K562 (cell line): ENCODE results near the gene CRACR2B. TPM values are rescaled to one million over a fixed set of nuclear protein-coding genes. Genes with fewer than 3 reads are reported as not detected.

Experiments used
- ATAC-seq: fragments of 200-7000 bp; cut with Tn5 transposase; 3 replicates; pipeline ENCODE4 v1.9.1; 2020; ENCODE audit warnings: moderate library complexity
- BruUV-seq: library from RNA; stranded (reverse); fragments of 400-500 nt; replicated peaks from 2 replicates; lab custom pipeline; 2021; lab: Mats Ljungman, UMichigan
- CTCF ChIA-PET: fragments of 300-600 bp; formaldehyde crosslinking; extraction: SDS; loops from one replicate; lab custom pipeline; 2021; ENCODE audit warnings: low intra/inter-chr PET ratio; lab: Yijun Ruan, JAX
- POLR2A ChIA-PET: fragments of 300-600, 350-650 bp; sonication (Branson Sonifier 250); formaldehyde crosslinking; extraction: SDS; loops from one replicate; lab custom pipeline; 2021; ENCODE audit warnings: antibody characterized with exemption, inconsistent platforms; lab: Yijun Ruan, JAX
- DNase-seq, 4 experiments: peaks; one replicate each; pipeline versions ENCODE4 v3.0.0 to v3.0.0-alpha.2; 2011 to 2018; ENCODE audit warnings: low spot score in 3 of 4, mixed read lengths in 3 of 4; ENCODE audit errors: extremely low read depth in 1 of 4
- FAIRE-seq: peaks from 2 replicates; lab custom pipeline; 2011; peaks lifted over from hg19 to GRCh38; lab: Jason Lieb, UNC
- H2AFZ ChIP-seq: 2 replicates; pipeline ENCODE4 v1.6.0; 2011; ENCODE audit warnings: low read depth, low read length, control low read depth, inconsistent platforms
- H3K27ac ChIP-seq: fragments of 200-600 bp; 3 replicates; pipeline ENCODE4 v1.8.0; 2011; ENCODE audit warnings: low read depth, mild to moderate bottlenecking, control low read depth, inconsistent platforms, low read length, moderate library complexity, mixed read lengths; ENCODE audit errors: extremely low read depth
- H3K27me3 ChIP-seq, 2 experiments: fragments of 300-600 bp in 1 of 2; 2 replicates in 1 of 2; 3 replicates in 1 of 2; pipeline versions ENCODE4 v1.6.0 to v1.8.0; 2011; ENCODE audit warnings: inconsistent platforms in 2 of 2, low read length in 2 of 2, mild to moderate bottlenecking in 1 of 2, mixed read lengths in 1 of 2, moderate library complexity in 1 of 2; ENCODE audit not compliant: control insufficient read depth in 2 of 2, insufficient read depth in 2 of 2
- H3K36me3 ChIP-seq: fragments of 300-600 bp; 3 replicates; pipeline ENCODE4 v1.8.0; 2011; ENCODE audit warnings: mild to moderate bottlenecking, low read length, inconsistent platforms; ENCODE audit not compliant: control insufficient read depth, insufficient read depth
- H3K4me1 ChIP-seq, 2 experiments: fragments of 200-600 bp in 1 of 2; replicated peaks in 1 of 2; 2 replicates in 1 of 2; 3 replicates in 1 of 2; pipeline versions ENCODE4 v1.5.1 to v1.8.0; 2011; ENCODE audit warnings: inconsistent platforms in 2 of 2, low read length in 2 of 2, mild to moderate bottlenecking in 1 of 2, mixed read lengths in 1 of 2, moderate library complexity in 1 of 2; ENCODE audit not compliant: control insufficient read depth in 2 of 2, insufficient read depth in 2 of 2
- H3K4me2 ChIP-seq: 2 replicates; pipeline ENCODE4 v1.6.1; 2011; ENCODE audit warnings: low read length, control low read depth, inconsistent platforms, mixed read lengths; ENCODE audit not compliant: insufficient read depth
- H3K4me3 ChIP-seq: fragments of 200-600 bp; sonication (generic), shearing (Covaris generic); 2 replicates; pipeline ENCODE4 v1.5.1; 2016; ENCODE audit warnings: control low read depth, inconsistent platforms
- H3K79me2 ChIP-seq: fragments of 200-600 bp; 3 replicates; pipeline ENCODE4 v1.8.0; 2011; ENCODE audit warnings: low read length, inconsistent platforms; ENCODE audit not compliant: control insufficient read depth, insufficient read depth
- H3K9ac ChIP-seq, 2 experiments: 2 replicates each; pipeline versions ENCODE4 v1.6.0 to v1.6.1; 2011; ENCODE audit warnings: low read depth in 2 of 2, low read length in 2 of 2, control low read depth in 1 of 2, inconsistent platforms in 1 of 2, mild to moderate bottlenecking in 1 of 2, mixed read lengths in 1 of 2; ENCODE audit not compliant: insufficient read depth in 1 of 2
- H3K9me1 ChIP-seq: one replicate; pipeline ENCODE4 v1.6.0; 2011; ENCODE audit warnings: inconsistent platforms, mild to moderate bottlenecking, low read length, moderate library complexity; ENCODE audit not compliant: control insufficient read depth, insufficient read depth
- H3K9me3 ChIP-seq: replicated peaks from 2 replicates; pipeline ENCODE4 v1.5.1; 2011; ENCODE audit warnings: low read depth, low read length, inconsistent platforms; ENCODE audit not compliant: control insufficient read depth, insufficient read depth
- H4K20me1 ChIP-seq: replicated peaks from 2 replicates; pipeline ENCODE4 v1.6.1; 2011; ENCODE audit warnings: low read length, inconsistent platforms, mixed read lengths; ENCODE audit not compliant: control insufficient read depth, insufficient read depth
- FOXA3 ChIP-seq, 2 experiments: fragments of 450-650 bp in 1 of 2; sonication (generic) in 1 of 2; formaldehyde crosslinking; IDR thresholded peaks in 1 of 2; conservative IDR thresholded peaks in 1 of 2; 2 replicates each; pipeline versions ENCODE4 v1.4.0 to v1.8.0; 2020 to 2022; ENCODE audit warnings: mild to moderate bottlenecking in 2 of 2, missing genetic modification reagents in 1 of 2
- HNRNPL ChIP-seq: fragments of 200-400 bp; formaldehyde crosslinking; IDR thresholded peaks from 2 replicates; pipeline ENCODE4 v1.6.1; 2017; ENCODE audit warnings: low read depth, mild to moderate bottlenecking, low read length
- POLR2A ChIP-seq: fragments of 450-650 bp; conservative IDR thresholded peaks from 2 replicates; pipeline ENCODE4 v1.6.1; 2016
- POLR2G ChIP-seq: fragments of 200-400 bp; formaldehyde crosslinking; IDR thresholded peaks from 2 replicates; pipeline ENCODE4 v1.6.1; 2017; ENCODE audit warnings: low read depth, mild to moderate bottlenecking, antibody characterized with exemption, low read length, moderate library complexity
- SUPT5H ChIP-seq: fragments of 450-650 bp; IDR thresholded peaks from 2 replicates; pipeline ENCODE4 v1.6.1; 2016
- ZBTB33 ChIP-seq: sonication (generic); formaldehyde crosslinking; IDR thresholded peaks from 2 replicates; pipeline ENCODE4 v1.8.1; 2023; ENCODE audit warnings: mild to moderate bottlenecking, missing genetic modification reagents
- WGBS: fragments of 100-300 bp; shearing (Covaris generic); methylation state at CpG from one replicate; pipeline ENCODE4 v1.1.6; 2016; ENCODE audit warnings: low coverage, mixed read lengths; ENCODE audit not compliant: insufficient coverage; ENCODE audit errors: missing lambda C conversion rate; 5-methylcytosine and 5-hydroxymethylcytosine counted together
- in situ Hi-C: fragments of 300-500 bp; cut with MboI; formaldehyde crosslinking; loops from 4 replicates; pipeline ENCODE4 v1.15.0; 2018; ENCODE audit warnings: inconsistent platforms, mixed read lengths
- intact Hi-C: fragments of 100-400 bp; cut with micrococcal nuclease; formaldehyde crosslinking; loops from 2 replicates; pipeline ENCODE4 v1.14.2; 2022
- polyA plus RNA-seq, 8 experiments: library from polyadenylated mRNA; depleted of rRNA in 4 of 8; stranded (reverse) in 5 of 8; unstranded in 3 of 8; fragments of >200 nt; fragmentation: Nextera tagmentation in 2 of 8; fragmentation: Illumina TruSeq in 1 of 8; extraction: Ambion mirVana in 2 of 8; extraction: Trizol in 1 of 8; gene quantifications; 2 replicates each; pipeline versions ENCODE4 v1.2.1 to v1.2.3, GENCODE V29; 2011 to 2014; ENCODE audit warnings: inconsistent platforms in 1 of 8, missing spikeins in 1 of 8
- total RNA-seq, 7 experiments: library from RNA; depleted of rRNA in 6 of 7; stranded (reverse); fragments of >200 nt in 6 of 7; fragmentation: Illumina TruSeq in 2 of 7; extraction: Trizol in 2 of 7; gene quantifications; 2 replicates each; pipeline versions ENCODE4 v1.2.1 to v1.2.3, GENCODE V29; 2011 to 2021; ENCODE audit warnings: low replicate concordance in 1 of 7

The CRACR2B gene
- total and polyA plus RNA-seq, 9 of the 15 experiments (the other 6 are each of a cell fraction or from before 2014, with no cell fraction given) = 0.10 to 51.0 (median 6.0) TPM

GRCh38 chr11:863910-864827 is 36.5 kb downstream of the CRACR2B start:
- Histone ChIP-seq H3K4me3 (no peak overlapping the region), H3K9me1 (peaks cover 5% of the 10 kb centered on the region), H3K4me1 (peaks cover 14 to 96% of the 10 kb centered on the region in 2 experiments), H3K4me2 (no peak overlapping the region), H2AFZ (no peak overlapping the region), H3K36me3 (peaks cover 11% of the 10 kb centered on the region; the same call in 1 of the 3 replicates), H3K27me3 (no peaks in the 10 kb centered on the region), H4K20me1 (peaks cover 21% of the 10 kb centered on the region), H3K79me2 (no peaks in the 10 kb centered on the region), H3K27ac (no peak overlapping the region), H3K9ac (peak overlapping the region in 1 of 2 experiments; percentile 28; a peak in 1 of 4 replicates), H3K9me3 (no peaks in the 10 kb centered on the region)
- in situ Hi-C loops (no loop called here), intact Hi-C loops (no loop called here)
- TF ChIP-seq POLR2G (peak; percentile 9; the same call in 1 of the 2 replicates), ZBTB33 (peak; percentile 69), HNRNPL (peak; percentile 48; the same call in 1 of the 2 replicates), POLR2A (peak; percentile 11), SUPT5H (peak; percentile 8; the same call in 1 of the 2 replicates), FOXA3 (CRISPR knock-in tag; conservative IDR thresholded peaks at IDR 0.05 in 1 of 2, IDR thresholded peaks at IDR 0.05 in 1 of 2) (no peak)
- CTCF ChIA-PET = no interaction called here
- WGBS = 79% methylated on average over 20 of the region's 31 CpGs
- FAIRE-seq (no peak), ATAC-seq (no peak), DNase-seq (no peak)
- POLR2A ChIA-PET = interaction anchor here (0.7 to 1.0 kb wide), 2 partner anchors 8 to 625 kb away, joined by 3 to 6 read pairs; no protein-coding TSS in a partner anchor
- no TSS peak for BruUV-seq
